ENCODE measurements around the gene MACROD1.

The MACROD1 gene

DNA sequence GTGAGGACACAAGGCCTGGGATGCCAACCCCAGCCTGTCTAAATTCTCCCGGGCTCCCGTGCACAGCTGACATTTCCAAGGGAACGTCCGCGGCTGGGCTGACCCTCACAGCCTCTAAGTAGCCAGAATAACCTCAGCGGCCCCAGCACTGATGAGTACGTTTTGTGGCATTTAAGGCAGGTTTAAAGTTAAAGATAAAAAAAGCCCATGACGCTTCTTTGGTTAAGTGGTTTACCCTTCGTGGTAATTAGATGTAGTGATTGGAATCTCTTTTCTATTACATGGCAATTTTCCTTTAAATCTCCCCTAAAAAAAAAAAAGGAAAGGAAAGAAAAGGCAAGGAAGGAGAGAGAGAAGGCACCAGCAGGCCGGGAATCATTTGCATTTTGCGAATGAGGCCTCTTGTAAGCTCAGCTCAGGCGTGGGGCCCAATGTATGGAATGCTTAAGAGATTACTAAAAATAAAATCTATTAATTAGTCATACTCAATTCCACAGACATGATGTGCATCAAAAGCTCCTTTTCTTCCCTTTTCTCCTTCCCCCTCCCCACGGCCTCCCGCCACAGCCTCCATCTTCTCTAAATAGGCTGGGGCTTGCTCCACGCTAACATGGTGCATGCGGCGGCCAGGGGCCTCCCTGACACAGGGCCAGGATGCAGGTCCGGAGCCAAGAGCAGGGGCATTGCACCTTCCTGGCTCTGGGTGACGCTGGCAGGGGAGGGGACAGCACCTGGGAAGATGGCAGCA lies 44.1 kb downstream of the MACROD1 start:
- DNase-seq = no peak
- intact Hi-C loops (cut with DNase I) = no loop called here

DNA sequence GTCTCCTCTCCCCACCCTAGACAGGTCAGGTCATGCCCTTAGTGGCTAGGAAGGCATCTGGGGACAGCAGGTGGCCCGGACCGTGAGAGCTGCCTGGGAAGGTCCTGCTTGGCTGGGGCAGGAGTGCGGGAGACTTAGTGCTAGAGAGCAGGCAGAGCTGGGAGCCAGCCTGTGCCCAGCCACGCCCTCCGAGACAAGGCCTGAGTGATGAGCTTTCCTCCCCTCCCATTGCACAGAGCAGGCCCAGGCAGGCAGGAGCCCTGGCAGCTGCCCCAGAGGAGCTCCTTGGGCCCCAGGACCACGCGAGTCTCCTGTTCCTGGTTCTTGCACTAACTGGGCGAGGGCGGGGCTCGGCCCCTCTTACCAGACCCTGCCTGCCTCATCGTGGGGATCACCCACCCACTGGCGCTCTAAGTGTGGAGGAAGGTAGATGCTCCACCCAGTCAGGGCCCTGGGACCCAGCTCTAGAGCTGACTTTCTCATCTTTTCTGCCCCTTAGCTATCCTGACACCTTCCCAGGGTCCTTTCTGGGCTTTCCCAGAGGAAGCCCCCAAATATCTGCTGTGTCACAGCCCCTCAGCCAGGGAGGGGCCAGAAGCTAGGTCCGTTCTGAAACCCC lies 44.9 kb downstream of the MACROD1 start:
- intact Hi-C loops (cut with DNase I) = no loop called here
- peak in 4 of 42 donors; percentile 26 to 54 (median 50) for DNase-seq

DNA sequence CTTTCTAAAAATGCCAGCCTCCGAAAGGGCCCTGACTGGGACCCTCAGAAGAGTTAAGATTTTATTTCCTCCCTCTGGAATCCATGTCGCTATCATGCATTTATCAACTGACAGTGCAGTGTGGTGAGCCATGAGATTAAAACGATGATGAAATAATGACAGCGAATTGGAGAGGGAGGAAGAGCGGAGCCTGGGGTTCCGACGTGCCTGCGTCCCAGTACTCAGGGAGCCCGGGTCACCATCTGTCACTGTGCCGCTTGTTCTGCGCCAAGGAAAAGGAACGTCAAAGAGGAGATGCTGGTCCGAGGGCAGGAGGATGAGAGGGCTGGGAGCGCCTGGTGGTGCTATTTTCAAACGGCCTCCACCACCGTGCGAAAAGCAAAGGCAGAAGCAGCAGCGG lies 46.2 kb downstream of the MACROD1 start:
- intact Hi-C loops (cut with DNase I) = no loop called here
- DNase-seq = no peak

DNA sequence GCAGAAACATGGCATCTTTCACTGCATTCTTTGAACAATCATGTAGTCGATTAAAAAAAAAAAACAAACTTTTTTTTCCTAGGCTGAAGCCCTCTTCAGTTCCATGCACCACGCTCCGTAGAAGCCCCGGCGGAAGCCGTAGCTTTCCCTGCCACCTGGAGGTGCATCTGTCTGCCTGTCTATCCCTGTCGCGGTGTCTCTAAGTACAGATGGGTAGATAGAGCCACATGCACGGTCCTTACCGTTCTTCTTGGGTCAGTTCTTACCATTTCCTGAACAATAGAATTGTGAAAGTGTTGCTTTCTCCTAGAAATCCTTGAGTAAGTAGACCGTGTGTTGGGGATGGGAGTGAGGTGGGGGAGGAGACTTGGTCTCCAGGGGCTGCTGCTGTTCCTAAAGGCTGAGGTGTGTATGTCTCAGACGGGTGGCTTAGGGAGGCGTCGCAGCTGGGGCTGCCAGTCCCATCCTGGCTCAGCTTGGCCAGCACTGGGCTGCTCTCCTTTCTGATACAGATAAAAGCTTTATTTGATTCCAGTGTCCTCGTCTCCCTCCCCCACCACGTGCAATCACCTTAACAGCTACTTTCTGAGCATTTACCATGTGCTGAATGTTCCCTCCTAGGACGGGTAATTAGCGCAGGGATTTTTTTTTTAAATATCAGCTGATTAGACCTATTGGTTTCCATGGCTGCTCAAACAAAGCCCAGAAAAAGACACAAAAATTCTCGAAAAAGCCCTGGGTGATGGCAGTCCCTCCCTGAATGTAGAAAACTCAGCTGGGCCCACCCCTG lies 46.8 kb downstream of the MACROD1 start:
- intact Hi-C loops (cut with DNase I) = no loop called here
- DNase-seq = no peak

DNA sequence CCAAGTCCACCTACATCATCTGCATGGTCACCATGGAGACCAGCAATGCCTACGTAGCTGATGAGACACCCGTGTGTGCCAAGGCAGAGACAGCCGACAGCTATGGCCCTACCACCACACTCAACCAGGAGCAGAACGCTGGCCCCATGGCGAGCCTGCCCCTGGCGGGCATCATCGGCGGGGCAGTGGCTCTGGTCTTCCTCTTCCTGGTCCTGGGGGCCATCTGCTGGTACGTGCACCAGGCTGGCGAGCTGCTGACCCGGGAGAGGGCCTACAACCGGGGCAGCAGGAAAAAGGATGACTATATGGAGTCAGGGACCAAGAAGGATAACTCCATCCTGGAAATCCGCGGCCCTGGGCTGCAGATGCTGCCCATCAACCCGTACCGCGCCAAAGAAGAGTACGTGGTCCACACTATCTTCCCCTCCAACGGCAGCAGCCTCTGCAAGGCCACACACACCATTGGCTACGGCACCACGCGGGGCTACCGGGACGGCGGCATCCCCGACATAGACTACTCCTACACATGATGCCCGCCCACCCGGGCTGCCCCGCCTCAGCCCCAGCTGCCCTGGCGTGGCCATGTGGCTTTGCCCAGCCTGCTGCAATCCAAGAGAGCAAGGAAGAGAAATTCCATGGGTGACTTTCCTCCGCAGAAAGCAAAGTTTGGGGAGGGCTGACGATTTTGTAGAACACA lies 48.0 kb downstream of the MACROD1 start:
- intact Hi-C loops (cut with DNase I) = no loop called here
- peak in 27 of 42 donors; percentile 33 to 86 (median 63) for DNase-seq

DNA sequence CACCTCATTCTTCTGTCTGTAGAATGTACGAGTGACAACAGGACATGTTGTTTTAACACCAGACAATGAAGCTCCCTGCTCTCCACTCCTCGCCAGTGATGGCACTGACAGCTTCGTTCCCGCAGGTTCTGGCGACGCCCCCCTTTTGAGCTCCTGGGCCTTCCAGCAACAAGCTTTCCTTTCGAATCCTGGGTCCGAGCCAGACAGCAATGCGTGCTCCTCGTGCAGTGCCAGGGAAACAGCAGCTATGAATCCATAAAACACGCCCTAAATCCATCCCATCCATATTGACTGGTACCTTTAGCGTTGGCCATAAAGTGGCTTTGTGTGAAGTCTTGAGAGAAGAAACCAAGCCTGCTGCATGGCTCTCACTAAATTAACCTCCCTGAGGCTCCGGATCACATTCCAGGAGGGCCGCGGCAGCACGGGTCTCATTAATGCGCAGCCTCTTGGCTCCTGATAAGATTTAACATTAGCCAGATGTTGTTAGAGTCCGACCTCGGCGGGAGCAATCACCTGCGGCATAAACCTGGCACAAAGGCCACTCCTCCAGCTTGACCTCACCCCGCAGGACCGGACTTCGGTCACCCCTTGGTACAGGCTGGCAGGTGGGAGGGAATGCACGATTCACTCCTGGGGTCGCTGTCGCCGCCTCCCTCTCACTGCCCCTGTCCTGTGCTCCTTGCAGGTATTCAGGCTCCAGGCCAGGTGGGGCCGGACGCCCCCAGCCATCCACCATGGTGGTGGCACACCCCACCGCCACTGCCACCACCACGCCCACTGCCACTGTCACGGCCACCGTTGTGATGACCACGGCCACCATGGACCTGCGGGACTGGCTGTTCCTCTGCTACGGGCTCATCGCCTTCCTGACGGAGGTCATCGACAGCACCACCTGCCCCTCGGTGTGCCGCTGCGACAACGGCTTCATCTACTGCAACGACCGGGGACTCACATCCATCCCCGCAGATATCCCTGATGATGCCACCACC lies 50.1 kb downstream of the MACROD1 start:
- intact Hi-C loops (cut with DNase I) = no loop called here
- DNase-seq = no peak

DNA sequence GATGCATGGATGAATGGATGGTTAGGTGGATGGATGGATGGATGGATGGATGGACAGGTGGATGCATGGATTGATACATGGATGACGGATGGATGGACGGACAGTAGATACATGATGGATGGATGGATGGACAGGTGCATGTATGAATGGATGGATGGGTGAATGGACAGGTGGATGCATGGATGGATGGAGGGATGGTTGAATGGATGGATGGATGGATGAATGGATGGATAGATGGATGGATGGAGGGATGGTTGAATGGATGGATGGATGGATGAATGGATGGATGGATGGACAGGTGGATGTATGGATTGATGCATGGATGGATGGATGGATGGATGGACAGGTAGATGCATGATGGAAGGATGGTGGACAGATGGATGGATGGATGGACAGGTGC lies 51.7 kb downstream of the MACROD1 start:
- intact Hi-C loops (cut with DNase I) = no loop called here
- DNase-seq = no peak

DNA sequence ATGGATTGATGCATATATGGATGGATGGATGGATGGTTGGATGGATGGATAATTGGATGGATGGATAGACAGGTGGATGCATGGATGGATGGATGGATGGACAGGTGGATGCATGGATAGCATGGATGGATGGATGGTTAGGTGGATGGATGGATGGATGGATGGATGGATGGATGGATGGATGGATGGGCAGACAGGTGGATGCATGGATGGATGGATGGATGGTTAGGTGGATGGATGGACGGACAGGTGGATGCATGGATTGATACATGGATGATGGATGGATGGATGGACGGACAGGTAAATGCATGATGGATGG lies 52.5 kb downstream of the MACROD1 start:
- no peak for DNase-seq

DNA sequence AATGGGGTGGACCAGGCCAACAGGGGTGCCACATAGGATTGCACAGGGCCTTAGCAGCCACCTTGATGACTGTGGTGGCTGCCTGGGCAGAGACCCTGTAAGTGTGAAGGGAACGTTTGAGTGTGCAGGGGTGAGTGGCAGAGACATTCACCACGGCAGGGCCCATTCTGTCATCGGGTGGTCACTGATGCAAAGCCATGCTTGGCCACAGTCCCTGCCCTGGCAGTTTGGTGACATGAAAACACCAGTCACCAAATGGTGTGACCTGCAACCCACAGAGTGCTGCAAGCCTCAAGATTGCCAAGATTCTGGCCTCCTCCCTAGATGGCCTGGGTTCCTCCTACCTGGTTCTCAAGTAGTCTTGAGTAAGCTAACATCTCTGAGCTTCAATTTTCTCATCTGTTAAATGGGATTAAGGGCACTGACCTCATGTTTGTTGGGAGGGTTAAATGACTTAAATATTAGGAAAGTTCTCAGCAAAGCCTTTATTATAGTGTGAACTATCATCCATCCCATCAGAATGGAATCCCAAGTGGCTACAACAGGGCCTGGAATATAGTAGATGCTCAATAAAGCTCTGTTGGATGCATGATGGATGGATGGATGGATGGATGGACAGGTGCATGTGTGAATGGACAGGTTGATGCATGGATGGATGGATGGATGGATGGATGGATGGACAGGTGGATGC lies 53.0 kb downstream of the MACROD1 start:
- DNase-seq = no peak
- intact Hi-C loops (cut with DNase I) = no loop called here

More for the DNA sequence above, 52.5 kb downstream of the MACROD1 start:
- intact Hi-C loops (cut with DNase I) = no loop called here

DNA sequence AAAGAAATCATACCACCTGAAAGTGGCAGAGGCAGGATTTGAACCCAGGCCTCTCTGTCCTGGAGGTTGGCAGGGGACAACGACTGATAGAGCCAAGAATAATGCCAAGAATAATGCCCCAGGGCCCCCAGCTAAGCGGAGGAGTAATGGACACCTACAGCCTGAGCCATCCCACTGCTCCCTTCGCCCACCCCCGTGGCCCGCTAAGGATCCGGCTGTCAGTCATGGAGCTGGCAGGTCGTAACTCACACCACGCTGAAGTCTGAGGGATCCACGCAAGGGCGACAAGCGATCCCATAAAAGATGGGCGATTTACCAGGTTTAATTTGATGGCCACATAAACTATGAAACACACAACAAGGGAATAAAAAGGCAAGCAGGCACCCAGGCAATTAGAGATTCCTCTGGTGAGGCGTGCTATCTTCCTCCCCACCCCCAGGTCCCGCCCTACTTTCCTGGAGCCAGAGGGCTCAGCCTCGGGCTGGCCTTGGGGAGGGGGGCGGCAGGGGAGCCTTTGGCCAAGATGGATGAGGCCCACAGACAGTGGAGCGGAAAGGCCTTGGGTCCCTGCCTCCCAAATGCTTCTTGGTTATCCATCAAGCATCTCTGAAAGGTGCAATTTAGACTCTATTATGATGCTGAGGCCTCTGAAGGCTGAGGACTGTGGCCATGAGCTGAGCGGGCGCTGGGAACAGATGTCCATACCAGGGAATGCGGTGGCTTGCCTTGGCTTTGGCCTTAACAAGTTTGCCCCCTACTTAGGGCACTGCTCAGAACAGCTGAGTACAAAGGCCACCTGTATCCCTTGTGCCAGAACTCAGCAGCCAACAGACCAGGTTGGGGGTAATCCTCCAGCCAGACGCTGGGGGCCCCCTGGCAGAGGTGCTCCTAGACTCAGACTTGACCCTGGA lies 55.2 kb downstream of the MACROD1 start:
- DNase-seq = no peak
- intact Hi-C loops (cut with DNase I) = no loop called here

DNA sequence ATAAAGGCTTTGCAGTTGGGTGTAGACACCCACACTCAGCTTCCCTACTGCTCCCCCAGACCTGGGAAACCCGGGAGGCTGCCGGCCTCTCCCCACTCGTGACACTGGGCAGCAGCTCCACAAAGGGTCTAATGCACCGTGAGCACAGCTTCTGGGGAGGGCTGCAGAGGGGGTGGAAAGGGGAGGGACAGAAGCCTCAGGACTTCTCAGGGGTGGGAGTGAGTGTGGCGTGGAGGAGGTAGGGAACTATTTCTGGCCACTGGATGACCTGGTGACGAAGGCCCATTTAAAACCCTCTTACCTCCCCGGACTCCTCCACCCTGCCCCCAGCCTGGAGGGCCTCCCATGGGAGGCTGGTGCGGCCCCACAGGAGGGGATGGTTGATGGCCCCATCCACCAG lies 56.6 kb downstream of the MACROD1 start:
- DNase-seq = no peak
- intact Hi-C loops (cut with DNase I) = no loop called here

DNA sequence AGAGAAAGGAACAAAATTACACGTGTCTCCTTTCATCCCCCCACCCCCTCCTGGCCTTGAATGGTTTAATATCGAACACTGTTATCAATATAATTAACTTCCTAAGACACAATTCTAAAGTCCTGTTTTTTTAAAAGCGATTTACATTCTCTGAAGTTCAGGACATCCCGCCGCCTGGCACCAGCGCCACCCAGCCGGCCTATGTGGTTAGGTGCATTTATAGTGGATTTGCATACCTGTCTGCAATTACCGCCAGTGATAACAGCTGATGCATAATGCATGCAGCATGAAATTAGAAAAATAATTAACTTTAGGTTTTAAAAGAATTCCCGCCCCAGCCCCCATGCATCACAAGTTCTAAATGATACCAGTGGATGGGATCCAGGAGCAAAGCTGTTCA lies 58.6 kb downstream of the MACROD1 start:
- DNase-seq = no peak
- intact Hi-C loops (cut with DNase I) = no loop called here

DNA sequence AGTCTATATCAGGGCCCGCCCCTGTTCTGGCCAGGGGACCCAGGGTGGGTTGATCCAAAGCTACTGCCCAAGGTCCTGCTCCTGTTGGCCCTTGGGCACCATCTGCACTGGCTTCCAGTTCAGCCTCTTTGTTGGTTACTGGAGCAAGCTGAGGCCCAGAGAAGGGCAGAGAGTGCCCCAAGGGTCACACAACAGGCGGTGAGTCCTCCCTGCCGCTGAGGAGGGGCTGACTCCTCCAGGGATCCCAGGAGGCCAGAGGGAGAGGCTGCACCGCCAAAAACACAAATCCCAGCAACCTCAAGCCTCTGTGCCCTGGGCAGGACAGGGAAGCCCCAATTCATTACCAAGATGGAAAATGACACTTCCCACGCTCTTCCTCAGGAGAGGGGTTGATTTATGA lies 61.3 kb downstream of the MACROD1 start:
- intact Hi-C loops (cut with DNase I) = no loop called here
- DNase-seq = no peak

DNA sequence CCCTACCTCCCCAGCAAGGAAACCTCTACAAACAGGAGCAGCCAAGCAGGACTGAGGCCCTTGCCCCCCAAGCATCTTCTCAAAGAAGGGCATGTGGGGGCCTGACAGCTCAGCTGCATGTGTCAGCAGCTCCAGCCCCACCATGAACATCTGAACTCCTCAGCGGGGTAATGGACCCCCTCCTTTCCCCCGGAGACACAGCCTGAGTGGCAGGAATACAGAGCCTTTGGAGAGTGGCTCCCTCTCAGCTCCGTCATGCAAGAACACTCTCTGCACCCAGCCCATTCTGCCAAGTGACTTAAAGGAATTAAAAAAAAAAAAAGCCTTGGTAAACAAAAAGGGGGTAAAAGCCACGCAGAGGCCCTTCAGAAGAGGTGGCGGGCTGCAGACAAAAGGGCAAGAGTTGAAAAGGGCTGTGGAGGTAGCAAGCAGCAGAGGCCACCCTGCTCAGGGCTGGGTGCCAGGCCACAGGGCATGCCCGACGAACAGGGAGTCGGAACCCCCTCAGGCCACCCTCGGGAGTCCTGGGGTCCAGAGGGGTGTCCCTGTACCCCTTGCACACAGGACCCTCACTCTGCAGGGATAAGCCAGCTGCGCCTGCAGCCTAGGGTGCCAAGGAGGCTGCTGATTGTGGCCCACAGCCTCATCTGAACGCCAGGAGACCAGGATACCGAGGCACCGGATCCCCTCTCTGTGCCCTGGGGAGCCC lies 62.5 kb downstream of the MACROD1 start:
- intact Hi-C loops (cut with DNase I) = no loop called here
- DNase-seq = no peak

DNA sequence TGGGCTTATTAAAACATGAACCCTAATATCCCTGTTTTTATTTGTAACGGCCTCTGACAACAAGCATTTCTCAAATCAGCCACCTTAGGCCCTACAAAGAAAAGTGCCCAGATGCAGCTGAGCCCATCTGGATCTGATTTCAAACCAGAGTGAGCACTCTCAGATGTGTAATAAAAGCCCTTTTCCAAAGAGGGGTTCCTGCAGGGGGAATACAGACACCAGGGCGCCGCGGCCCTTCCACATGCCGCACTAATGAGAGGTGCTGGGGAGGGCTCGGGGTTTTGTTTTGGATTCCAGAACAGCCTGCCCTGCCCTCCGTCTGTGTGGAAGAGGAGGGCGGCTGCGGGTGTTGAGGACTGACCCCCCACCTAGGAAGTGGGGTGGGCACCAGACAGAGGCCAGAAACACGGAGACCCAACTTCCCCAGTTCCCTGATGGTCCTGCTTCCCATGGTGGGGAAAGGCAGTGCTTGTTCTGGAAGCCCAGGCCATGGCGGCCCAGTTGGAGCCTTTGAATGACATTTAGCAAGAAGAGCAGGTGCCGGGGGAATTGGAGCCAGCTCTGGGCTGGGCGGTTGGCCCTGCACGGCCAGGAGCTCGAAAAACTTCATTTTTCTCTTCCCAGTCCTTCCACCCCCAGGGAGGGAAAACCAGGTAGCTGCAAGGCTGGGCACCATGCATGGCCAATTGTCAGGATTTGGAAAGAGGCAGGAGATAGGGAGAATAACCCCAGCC lies 63.7 kb downstream of the MACROD1 start:
- DNase-seq = peak in 4 of 42 donors; percentile 39 to 52 (median 45)
- intact Hi-C loops (cut with DNase I) = no loop called here

DNA sequence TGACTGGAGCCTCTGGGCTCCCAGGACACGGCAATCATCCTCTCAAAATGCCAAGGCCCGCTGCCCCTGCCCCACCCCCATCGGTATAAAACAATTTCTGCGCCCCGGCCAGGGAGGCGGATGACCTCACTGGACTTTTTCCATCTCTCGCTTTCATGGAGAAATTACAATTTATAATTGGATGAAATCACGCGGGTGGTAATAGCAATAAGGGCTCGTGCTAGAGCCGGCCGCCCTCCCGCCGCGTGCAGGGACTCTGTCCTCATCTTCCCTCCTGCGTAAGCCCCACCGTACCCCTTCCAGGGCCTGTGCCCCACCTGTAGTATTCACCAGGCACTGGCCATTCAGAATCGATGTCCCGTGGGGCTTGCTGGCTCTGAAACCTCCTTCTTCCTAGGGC lies 64.5 kb downstream of the MACROD1 start:
- intact Hi-C loops (cut with DNase I) = no loop called here
- DNase-seq = peak in 32 of 42 donors; percentile 38 to 93 (median 70)
